ENCODE measurements around the gene SNX22.

The SNX22 gene

DNA sequence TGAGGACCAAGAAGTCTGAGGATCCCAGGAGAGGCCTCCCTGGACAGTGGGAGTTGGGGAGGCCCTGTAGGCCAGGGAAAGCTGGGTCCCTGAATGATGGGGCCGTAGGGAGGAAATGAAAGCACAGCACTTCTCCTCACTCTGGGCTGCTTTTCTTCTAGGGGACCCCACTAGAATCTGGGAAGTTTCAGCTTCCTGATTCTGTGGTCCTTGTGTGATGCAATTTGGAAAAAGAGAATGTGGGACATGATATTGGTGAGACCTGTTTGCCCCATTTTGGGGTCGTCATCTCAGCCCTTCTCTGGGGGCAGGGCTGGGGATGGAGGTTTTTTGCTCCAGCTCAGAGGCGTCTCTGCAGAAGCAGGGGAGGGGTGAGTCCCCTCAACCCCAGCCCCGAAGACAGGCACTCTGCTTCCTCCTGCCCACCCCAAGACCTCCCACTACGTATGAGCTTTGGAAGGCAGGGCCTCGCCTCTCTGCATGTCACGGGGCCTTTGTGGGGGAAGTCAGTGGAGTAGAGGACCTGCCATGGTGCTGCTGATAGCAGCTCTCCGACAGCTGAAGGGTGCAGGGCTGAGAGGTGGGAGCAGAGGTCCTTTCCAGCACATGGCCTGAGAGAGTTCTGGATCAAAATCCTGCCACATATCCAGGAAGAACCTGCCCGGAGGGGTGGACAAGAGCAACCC, 1.5 kb upstream of the SNX22 start:
- Histone ChIP-seq H3K4me3 (ENCODE audit: low read length) (no peak overlapping the region), H3K9me3 (ENCODE audit: control insufficient read depth, low read length) (no peaks in the 10 kb centered on the region), H3K36me3 (ENCODE audit: control insufficient read depth, insufficient read depth, low read length) (no peaks in the 10 kb centered on the region), H3K9ac (ENCODE audit: low read length) (peak overlapping the region; percentile 17), H3K4me1 (ENCODE audit: control insufficient read depth, insufficient read depth, low read length) (peaks cover 30% of the 10 kb centered on the region), H3K27me3 (ENCODE audit: control insufficient read depth, insufficient read depth, low read length) (peaks cover 26% of the 10 kb centered on the region)

DNA sequence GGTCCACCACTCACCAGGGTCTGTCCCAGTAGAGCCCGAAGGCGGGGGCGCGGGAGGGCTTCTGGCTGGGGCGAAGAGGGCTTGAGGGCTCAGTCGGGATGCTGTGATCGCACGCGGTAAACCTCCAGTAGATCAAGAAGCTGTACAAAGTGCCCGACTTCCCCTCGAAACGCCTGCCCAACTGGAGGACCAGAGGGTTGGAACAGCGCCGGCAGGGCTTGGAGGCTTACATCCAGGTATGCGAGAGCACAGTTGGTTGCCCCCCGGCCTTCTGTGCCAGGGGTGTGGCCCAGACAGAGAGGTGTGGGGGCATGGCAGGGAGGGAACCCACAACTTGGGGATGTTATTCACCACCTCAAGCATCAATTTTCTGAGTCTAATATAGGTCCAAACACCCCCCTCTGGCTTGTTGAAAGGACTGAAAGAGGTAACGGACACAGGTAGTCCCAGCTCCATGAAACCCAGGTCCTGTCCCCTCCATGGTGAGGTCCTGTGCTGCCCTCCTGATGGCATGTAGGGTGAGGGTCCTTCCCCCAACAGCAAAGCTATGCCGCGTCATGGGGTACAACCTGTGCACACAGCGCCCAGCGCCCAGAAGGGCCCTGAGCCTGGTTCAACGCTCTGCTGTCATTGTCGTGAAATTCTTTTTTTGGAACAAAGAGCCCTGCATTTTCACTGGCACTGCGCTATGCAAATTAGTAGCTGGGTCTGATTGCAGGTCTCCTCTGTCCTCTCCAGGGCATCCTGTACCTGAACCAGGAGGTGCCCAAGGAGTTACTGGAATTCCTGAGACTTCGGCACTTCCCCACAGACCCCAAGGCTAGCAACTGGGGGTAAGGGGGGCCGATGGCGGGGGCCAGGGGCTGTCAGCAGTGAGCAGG, 1.2 kb downstream of the SNX22 start:
- H3K36me3 ChIP-seq (ENCODE audit: control insufficient read depth, insufficient read depth, low read length), result peaks cover 4% of the 10 kb centered on the region
- H3K4me1 ChIP-seq (ENCODE audit: control insufficient read depth, insufficient read depth, low read length), result peaks cover 30% of the 10 kb centered on the region
- no peak overlapping the region for H3K4me3 ChIP-seq (ENCODE audit: low read length)
- H3K27me3 ChIP-seq (ENCODE audit: control insufficient read depth, insufficient read depth, low read length), result peaks cover 26% of the 10 kb centered on the region
- no peaks in the 10 kb centered on the region for H3K9me3 ChIP-seq (ENCODE audit: control insufficient read depth, low read length)
- no peak overlapping the region for H3K9ac ChIP-seq (ENCODE audit: low read length)

DNA sequence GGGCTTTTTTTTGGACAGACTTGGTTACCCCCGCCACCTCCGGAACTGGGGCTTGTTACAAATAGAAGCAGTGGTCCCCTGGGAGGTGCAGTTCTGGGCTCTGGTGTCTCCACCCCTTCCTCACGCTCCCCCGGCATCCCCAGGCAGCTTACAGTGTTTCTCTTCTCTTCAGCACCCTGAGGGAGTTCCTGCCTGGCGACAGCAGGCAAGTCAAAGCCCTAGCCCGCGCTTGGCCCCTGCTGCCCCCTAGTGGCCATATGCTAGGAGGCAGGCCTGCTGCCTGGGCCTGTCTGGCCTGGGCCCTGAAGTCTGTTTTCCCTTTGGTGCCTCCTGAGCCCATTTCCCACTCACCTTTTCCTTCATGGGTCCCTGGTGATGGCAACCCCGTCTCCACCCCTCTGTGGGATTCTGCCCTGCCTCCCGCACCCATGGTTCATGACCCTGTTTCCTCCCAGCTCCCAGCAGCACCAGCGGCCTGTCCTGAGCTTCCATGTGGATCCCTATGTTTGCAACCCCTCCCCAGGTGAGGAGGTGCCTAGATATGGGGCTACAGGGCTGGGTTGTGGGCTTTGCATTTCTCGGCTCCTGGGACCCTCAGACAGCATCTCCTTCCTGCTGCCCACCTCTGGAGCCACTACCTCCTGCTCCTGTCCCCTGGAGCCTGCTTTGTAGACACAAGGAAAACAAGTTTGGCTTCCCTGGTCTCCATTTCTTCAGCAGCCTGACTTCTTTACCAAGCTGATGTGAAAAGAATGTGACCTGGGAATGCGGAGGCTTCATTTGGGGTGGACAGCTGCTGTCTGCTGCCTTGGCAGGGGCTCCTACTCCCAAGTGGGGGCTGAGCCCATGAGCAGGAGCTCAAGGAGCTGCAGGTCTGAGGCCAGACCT, 2.2 kb downstream of the SNX22 start:
- Histone ChIP-seq H3K9ac (ENCODE audit: low read length) (peak overlapping the region; percentile 39), H3K4me1 (ENCODE audit: control insufficient read depth, insufficient read depth, low read length) (peaks cover 30% of the 10 kb centered on the region), H3K4me3 (ENCODE audit: low read length) (no peak overlapping the region), H3K27me3 (ENCODE audit: control insufficient read depth, insufficient read depth, low read length) (peaks cover 26% of the 10 kb centered on the region), H3K9me3 (ENCODE audit: control insufficient read depth, low read length) (no peaks in the 10 kb centered on the region), H3K36me3 (ENCODE audit: control insufficient read depth, insufficient read depth, low read length) (peaks cover 11% of the 10 kb centered on the region)

DNA sequence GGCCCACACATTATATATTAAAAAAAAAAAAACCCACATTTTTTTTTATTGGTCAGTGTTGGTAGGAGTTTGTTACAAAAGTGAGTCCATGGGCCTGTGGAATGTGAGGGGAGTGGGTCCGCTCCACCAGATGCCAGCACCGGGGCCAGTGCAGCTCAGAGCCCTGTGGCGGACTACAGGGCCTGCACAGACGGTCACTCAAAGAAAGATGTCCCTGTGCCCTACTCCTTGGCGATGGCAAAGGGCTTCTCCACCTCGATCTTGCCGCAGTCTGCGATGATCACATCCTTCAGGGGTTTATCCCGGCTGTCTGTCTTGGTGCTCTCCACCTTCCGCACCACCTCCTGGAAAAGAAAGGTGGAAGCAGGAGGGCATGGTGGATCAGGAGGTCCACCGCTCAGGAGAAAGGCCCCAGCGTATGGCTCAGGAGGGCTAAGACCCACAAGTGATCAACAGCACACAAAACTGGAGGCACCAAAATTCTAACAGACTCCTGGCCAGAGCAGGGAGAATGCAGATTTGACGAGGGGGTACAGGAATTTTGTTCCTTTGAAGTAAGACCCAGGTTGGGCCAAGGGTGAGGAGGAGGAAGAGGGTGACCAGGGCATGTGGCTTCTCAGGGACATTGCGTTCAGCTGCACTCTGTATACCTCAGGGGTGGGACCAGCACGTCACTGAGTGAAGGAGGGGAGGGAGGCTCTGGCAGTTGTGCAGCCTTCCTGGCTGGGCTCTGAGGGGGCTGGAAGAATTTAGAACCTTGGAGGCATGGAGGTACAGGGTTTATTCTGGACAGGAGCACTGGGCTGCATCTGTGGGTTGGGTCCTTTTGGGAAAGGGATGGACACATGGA, 4.5 kb downstream of the SNX22 start:
- Histone ChIP-seq H3K9me3 (ENCODE audit: control insufficient read depth, low read length) (no peaks in the 10 kb centered on the region), H3K4me3 (ENCODE audit: low read length) (no peak overlapping the region), H3K36me3 (ENCODE audit: control insufficient read depth, insufficient read depth, low read length) (peaks cover 21% of the 10 kb centered on the region), H3K9ac (ENCODE audit: low read length) (no peak overlapping the region), H3K4me1 (ENCODE audit: control insufficient read depth, insufficient read depth, low read length) (peaks cover 36% of the 10 kb centered on the region), H3K27me3 (ENCODE audit: control insufficient read depth, insufficient read depth, low read length) (peaks cover 25% of the 10 kb centered on the region)

DNA sequence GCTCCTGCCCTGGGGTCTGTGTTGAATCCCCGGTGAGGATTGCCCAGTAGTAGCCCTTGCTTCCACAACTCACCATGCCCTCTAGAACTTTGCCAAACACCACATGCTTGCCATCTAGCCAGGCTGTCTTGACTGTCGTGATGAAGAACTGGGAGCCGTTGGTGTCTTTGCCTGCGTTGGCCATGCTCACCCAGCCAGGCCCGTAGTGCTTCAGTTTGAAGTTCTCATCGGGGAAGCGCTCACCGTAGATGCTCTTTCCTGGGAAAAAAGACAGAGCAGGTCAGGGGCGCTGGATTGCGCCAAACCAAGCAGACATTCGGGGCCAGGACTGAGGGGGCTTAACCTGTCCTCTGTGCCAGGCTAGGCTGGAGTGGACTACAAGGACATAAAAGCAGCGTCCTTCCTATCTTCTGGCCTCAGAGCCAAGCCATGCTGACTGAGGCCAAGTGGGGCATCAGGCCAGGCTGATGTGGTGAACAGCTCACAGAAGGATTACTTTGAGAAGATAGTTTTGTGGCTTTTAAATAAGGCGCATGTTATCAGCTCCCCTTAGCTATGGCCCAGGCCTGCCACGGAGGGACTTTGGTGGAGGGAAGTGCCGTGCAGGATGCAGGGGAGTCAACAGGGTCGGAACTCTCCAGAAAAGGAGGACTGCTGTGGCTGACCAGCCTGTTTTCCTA, 5.3 kb downstream of the SNX22 start:
- no peak overlapping the region for H3K4me3 ChIP-seq (ENCODE audit: low read length)
- peaks cover 32% of the 10 kb centered on the region for H3K4me1 ChIP-seq (ENCODE audit: control insufficient read depth, insufficient read depth, low read length)
- peaks cover 21% of the 10 kb centered on the region for H3K36me3 ChIP-seq (ENCODE audit: control insufficient read depth, insufficient read depth, low read length)
- no peak overlapping the region for H3K9ac ChIP-seq (ENCODE audit: low read length)
- no peaks in the 10 kb centered on the region for H3K9me3 ChIP-seq (ENCODE audit: control insufficient read depth, low read length)
- peaks cover 17% of the 10 kb centered on the region for H3K27me3 ChIP-seq (ENCODE audit: control insufficient read depth, insufficient read depth, low read length)

DNA sequence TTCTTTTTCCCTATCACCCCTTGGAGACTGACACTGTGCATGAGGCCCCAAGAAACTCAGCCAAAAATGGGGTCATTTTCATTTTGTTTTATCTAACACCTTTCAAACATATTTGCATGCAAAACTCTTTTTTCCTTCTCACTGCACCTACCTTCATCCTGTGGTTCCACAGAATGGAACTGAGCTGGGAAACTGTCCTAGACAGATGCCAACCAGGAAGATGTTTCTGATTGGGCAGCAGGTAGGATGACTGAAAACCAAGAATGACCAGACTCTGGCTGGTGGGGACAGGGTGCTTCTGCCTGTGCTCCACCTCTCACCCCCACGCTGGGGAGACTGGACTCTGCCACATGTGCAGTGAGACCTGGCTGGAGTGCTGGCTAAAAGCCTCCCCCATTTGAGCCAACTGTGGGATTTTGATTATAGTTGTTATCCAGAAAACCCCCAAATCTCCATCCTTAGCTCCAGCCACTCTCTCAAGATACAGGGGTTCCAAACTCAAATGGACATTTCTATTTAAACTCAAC, 6.1 kb downstream of the SNX22 start:
- H3K36me3 ChIP-seq (ENCODE audit: control insufficient read depth, insufficient read depth, low read length), result peaks cover 21% of the 10 kb centered on the region
- no peaks in the 10 kb centered on the region for H3K9me3 ChIP-seq (ENCODE audit: control insufficient read depth, low read length)
- H3K4me1 ChIP-seq (ENCODE audit: control insufficient read depth, insufficient read depth, low read length), result peaks cover 29% of the 10 kb centered on the region
- H3K4me3 ChIP-seq (ENCODE audit: low read length), result no peak overlapping the region
- no peak overlapping the region for H3K9ac ChIP-seq (ENCODE audit: low read length)
- H3K27me3 ChIP-seq (ENCODE audit: control insufficient read depth, insufficient read depth, low read length), result peaks cover 8% of the 10 kb centered on the region

DNA sequence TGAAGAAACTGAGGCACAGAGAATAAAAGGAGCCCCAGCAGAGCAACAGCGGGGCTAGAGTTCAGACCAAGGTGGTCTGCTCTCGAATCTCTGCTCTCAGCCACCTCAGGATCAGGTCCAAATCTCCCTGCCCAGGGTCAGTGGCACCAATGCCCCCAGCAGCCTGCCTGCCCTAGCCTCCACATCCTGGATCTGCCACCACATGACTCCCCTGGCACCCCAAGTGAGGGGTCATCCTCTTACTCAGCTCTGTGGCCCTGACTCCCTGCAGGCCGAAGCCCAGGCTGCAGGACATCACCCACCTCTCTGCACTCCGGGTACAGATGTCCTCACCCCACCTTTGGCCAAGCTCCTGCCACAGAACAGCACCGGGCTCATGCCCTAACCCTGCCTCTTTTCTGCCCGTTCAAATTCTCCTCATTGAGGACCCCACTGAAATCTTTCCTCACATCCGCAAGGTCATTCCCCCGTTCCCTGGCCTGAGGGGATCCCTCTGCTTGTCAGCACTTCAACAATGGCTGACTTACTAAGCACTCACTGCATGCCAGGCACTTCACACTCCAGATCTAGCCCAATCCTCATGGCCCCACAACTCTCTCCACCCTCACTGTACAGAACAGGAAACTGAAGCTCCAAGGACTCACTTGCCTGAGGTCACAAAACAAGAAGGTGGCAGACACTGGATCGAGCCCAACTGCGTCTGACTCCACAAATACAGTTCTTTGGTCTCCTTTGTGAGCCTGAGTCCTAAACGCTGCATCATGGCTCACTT, 7.0 kb downstream of the SNX22 start:
- H3K4me1 ChIP-seq (ENCODE audit: control insufficient read depth, insufficient read depth, low read length), result peaks cover 24% of the 10 kb centered on the region

DNA sequence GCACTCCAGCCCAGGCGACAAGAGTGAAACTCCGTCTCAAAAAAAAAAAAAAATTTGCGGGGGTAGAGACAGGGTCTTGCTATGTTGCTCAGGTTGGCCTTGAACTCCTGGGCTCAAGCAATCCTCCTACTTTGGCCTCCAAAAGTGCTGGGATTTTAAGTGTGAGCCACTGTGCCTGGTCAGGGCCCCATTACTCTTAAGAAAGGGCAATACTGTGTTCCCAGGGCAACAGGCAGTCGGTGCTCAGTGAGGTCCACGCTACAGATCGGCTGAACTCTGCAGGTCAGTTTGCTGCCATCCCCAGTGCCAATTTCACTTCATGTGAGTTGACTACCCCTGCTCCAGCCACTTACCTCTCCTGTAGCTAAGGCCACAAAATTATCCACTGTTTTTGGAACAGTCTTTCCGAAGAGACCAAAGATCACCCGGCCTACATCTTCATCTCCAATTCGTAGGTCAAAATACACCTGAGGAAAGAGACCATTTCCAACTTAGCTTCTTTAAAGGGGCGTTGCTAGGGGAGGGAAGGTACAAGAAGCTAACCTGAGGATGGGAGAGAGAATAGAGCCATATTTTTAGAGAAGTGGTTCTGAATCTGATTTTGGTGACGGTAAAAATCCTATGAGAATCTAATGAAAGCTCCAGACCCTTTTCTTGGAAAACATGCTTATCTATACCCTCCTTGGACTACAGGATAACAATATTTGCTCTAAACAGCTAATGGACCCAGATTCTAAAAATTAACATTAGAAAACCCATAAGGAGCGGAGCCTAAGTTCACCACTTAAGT, 10.4 kb downstream of the SNX22 start:
- Histone ChIP-seq H3K36me3 (ENCODE audit: control insufficient read depth, insufficient read depth, low read length) (peaks cover 20% of the 10 kb centered on the region), H3K4me1 (ENCODE audit: control insufficient read depth, insufficient read depth, low read length) (peaks cover 31% of the 10 kb centered on the region), H3K4me3 (ENCODE audit: low read length) (peak overlapping the region; percentile 58), H3K9me3 (ENCODE audit: control insufficient read depth, low read length) (no peaks in the 10 kb centered on the region), H3K9ac (ENCODE audit: low read length) (peak overlapping the region; percentile 77), H3K27me3 (ENCODE audit: control insufficient read depth, insufficient read depth, low read length) (no peaks in the 10 kb centered on the region)

More for the DNA sequence above, 7.0 kb downstream of the SNX22 start:
- no peaks in the 10 kb centered on the region for H3K27me3 ChIP-seq (ENCODE audit: control insufficient read depth, insufficient read depth, low read length)
- H3K9ac ChIP-seq (ENCODE audit: low read length), result no peak overlapping the region
- H3K4me3 ChIP-seq (ENCODE audit: low read length), result no peak overlapping the region
- H3K36me3 ChIP-seq (ENCODE audit: control insufficient read depth, insufficient read depth, low read length), result peaks cover 21% of the 10 kb centered on the region
- no peaks in the 10 kb centered on the region for H3K9me3 ChIP-seq (ENCODE audit: control insufficient read depth, low read length)

DNA sequence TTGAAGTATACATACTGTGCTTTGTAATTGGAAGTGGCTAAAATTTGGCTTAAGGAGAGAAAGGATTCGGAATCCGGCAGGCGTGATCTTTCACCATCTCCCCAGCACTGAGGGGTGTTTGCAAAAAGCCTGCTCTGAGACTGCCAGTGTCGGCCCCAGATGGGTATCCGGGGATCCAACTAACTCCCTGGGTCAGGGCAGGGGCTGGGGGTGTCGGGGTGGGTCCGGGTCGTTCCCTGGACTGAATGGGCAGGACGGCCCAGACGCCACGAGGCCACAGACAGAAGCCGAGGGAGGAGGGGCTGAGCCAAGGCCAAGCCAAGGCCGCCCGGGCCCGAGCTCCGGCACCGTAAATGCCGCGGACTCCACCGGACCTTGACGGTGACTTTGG, 10.9 kb downstream of the SNX22 start:
- peaks cover 17% of the 10 kb centered on the region for H3K36me3 ChIP-seq (ENCODE audit: control insufficient read depth, insufficient read depth, low read length)
- peak overlapping the region; percentile 77 for H3K9ac ChIP-seq (ENCODE audit: low read length)
- H3K9me3 ChIP-seq (ENCODE audit: control insufficient read depth, low read length), result no peaks in the 10 kb centered on the region
- no peaks in the 10 kb centered on the region for H3K27me3 ChIP-seq (ENCODE audit: control insufficient read depth, insufficient read depth, low read length)
- H3K4me1 ChIP-seq (ENCODE audit: control insufficient read depth, insufficient read depth, low read length), result peaks cover 31% of the 10 kb centered on the region
- H3K4me3 ChIP-seq (ENCODE audit: low read length), result peak overlapping the region; percentile 58

Data from mucosa of stomach (tissue), 1 donor.